AG09309 (cell line): ENCODE data around the gene PCDHB5.
A peak's percentile ranks its signal among the peaks of the same experiment; 100 is the strongest.
"Not testable (repeated sequence)": the region's sequence is repeated elsewhere in the genome, so short reads cannot be mapped to it uniquely, and the experiment has no call there.

ENCODE experiments used
- DNase-seq: peaks from one replicate; pipeline ENCODE4 v3.0.0-alpha.2; 2010; ENCODE audit warnings: low read depth
- H3K4me3 ChIP-seq: 2 replicates; pipeline ENCODE4 v1.5.1; 2011; ENCODE audit warnings: mild to moderate bottlenecking, low read depth, low read length, moderate library complexity; ENCODE audit not compliant: control insufficient read depth
- TF ChIP-seq, protein P1 (sequence below): IDR thresholded peaks from 2 replicates; pipeline ENCODE4 v1.5.1; 2011; ENCODE audit warnings: mild to moderate bottlenecking, low read depth, low read length, inconsistent platforms; ENCODE audit not compliant: insufficient read depth, control insufficient read depth; ENCODE audit errors: missing control alignments

PCDHB5 gene

DNA sequence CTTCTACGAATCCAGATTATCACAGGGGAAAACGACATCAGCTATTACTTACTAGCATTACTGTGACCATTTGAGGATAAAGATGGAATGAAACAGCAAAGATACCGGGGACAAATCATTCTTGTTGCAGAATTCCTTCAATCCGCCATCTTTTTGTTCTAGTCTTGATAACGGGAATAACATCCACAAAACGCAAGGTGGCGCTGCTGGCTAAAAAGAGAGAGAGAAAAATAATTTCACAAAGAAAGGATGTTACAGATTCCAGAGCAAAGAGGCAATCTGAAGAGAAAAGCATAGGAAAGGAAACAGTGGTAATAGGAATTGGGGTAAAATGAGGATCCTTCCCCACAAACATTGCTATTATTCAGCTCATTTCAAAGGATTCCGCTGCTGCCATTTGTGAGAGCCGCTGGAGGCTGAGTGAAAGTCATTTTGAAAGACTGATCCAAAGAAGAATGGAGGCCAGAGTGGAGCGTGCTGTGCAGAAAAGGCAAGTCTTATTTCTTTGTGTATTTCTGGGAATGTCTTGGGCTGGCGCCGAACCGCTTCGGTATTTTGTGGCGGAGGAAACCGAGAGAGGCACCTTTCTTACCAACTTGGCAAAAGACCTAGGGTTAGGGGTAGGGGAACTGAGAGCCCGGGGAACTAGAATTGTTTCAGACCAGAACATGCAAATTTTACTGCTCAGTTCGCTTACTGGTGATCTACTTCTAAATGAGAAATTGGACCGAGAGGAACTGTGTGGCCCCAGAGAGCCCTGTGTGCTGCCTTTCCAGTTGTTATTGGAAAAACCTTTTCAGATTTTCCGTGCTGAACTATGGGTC lies 37.6 kb downstream of the PCDHB5 start, which contains the start of gene PCDHB7:
Gene PCDHB7 (plus strand): TSS at position 264 of the 824 bp plus-strand sequence. CDS start 192 bp downstream, at position 456.
- TF ChIP-seq, protein P1, sequence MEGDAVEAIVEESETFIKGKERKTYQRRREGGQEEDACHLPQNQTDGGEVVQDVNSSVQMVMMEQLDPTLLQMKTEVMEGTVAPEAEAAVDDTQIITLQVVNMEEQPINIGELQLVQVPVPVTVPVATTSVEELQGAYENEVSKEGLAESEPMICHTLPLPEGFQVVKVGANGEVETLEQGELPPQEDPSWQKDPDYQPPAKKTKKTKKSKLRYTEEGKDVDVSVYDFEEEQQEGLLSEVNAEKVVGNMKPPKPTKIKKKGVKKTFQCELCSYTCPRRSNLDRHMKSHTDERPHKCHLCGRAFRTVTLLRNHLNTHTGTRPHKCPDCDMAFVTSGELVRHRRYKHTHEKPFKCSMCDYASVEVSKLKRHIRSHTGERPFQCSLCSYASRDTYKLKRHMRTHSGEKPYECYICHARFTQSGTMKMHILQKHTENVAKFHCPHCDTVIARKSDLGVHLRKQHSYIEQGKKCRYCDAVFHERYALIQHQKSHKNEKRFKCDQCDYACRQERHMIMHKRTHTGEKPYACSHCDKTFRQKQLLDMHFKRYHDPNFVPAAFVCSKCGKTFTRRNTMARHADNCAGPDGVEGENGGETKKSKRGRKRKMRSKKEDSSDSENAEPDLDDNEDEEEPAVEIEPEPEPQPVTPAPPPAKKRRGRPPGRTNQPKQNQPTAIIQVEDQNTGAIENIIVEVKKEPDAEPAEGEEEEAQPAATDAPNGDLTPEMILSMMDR: peak; percentile 67
- DNase-seq: no peak
- H3K4me3 ChIP-seq: no peak within 1 kb of the TSS

DNA sequence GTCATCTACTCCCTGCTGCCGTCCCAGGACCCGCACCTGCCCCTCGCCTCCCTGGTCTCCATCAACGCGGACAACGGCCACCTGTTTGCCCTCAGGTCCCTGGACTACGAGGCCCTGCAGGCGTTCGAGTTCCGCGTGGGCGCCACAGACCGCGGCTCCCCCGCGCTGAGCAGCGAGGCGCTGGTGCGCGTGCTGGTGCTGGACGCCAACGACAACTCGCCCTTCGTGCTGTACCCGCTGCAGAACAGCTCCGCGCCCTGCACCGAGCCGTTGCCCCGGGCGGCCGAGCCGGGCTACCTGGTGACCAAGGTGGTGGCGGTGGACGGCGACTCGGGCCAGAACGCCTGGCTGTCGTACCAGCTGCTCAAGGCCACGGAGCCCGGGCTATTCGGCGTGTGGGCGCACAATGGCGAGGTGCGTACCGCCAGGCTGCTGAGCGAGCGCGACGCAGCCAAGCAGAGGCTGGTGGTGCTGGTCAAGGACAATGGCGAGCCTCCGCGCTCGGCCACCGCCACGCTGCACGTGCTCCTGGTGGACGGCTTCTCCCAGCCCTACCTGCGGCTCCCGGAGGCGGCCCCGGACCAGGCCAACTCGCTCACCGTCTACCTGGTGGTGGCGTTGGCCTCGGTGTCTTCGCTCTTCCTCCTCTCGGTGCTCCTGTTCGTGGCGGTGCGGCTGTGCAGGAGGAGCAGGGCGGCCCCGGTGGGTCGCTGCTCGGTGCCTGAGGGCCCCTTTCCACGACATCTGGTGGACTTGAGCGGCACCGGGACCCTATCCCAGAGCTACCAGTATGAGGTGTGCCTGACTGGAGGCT lies 39.5 kb downstream of the PCDHB5 start:
- not testable (repeated sequence) for H3K4me3 ChIP-seq, DNase-seq

DNA sequence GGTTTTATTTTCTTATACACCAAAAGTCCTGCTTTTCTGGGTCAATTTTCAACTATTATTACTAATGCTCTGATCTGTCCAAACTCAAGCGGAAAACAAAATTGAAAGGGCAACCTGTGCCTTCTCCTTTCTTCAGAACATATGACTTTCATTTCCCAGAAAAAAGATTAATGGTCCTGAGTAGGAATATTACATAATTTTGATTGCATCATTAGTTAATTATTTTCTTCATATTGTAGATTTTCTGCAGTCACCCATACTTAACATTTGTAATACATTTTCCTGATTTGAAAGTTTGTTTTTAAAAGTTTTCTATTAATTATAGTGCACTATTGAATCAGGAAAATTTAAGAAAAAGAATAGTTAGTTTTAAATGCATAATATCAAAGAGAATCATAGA lies 40.9 kb downstream of the PCDHB5 start:
- no peak for DNase-seq
- H3K4me3 ChIP-seq: no peak overlapping the region
- TF ChIP-seq, protein P1: no peak

DNA sequence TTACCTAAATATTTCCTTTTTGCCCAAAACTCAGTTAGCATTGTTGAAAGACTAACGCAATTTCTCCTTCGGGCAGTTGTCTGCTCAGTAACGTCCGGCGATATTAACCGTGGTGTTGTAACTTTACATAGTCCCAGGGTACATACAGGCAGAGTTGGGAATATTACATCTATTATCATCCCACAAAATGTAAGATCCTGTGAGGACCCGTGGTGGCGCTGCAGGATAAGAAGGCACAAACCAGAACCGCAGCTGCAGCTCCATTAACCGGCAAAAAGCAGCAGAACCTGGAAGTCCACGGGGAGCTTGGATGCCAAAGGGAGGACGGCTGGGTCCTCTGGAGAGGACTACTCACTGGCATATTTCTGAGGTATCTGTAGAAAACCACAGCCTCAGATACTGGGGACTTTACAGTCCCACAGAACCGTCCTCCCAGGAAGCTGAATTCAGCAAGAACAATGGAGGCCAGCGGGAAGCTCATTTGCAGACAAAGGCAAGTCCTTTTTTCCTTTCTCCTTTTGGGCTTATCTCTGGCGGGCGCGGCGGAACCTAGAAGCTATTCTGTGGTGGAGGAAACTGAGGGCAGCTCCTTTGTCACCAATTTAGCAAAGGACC lies 42.7 kb downstream of the PCDHB5 start, which contains the start of gene PCDHB8:
Gene PCDHB8 (plus strand): TSS at position 214 of the 615 bp plus-strand sequence. CDS start 245 bp downstream, at position 459.
- TF ChIP-seq, protein P1: peak; percentile 35
- H3K4me3 ChIP-seq, DNase-seq: not testable (repeated sequence)

DNA sequence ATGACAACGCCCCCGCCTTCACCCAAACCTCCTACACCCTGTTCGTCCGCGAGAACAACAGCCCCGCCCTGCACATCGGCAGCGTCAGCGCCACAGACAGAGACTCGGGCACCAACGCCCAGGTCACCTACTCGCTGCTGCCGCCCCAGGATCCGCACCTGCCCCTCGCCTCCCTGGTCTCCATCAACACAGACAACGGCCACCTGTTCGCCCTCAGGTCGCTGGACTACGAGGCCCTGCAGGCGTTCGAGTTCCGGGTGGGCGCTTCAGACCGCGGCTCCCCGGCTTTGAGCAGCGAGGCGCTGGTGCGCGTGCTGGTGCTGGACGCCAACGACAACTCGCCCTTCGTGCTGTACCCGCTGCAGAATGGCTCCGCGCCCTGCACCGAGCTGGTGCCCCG lies 44.4 kb downstream of the PCDHB5 start:
- not testable (repeated sequence) for H3K4me3 ChIP-seq, DNase-seq

DNA sequence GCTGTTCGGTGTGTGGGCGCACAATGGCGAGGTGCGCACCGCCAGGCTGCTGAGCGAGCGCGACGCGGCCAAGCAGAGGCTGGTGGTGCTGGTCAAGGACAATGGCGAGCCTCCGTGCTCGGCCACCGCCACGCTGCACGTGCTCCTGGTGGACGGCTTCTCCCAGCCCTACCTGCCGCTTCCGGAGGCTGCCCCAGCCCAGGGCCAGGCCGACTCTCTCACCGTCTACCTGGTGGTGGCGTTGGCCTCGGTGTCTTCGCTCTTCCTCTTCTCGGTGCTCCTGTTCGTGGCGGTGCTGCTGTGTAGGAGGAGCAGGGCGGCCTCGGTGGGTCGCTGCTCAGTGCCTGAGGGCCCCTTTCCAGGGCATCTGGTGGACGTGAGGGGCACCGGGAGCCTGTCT lies 44.9 kb downstream of the PCDHB5 start:
- not testable (repeated sequence) for DNase-seq, H3K4me3 ChIP-seq

DNA sequence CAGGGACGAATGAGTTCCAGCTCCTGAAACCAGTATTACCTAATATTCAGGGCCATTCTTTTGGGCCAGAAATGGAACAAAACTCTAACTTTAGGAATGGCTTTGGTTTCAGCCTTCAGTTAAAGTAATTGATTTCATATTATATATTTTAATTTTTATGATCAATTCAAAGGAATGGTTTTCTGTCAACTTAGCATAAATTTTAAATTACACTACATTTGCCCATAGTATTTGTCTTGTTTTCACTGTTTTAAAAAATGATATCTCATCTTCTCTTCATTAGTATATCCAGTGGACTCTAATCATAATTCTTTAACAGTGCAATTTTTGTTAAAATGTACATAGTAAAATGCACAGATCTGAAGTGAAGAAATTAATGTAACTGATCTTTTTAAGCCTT lies 45.3 kb downstream of the PCDHB5 start:
- H3K4me3 ChIP-seq: no peak overlapping the region
- TF ChIP-seq, protein P1: no peak
- DNase-seq: no peak

DNA sequence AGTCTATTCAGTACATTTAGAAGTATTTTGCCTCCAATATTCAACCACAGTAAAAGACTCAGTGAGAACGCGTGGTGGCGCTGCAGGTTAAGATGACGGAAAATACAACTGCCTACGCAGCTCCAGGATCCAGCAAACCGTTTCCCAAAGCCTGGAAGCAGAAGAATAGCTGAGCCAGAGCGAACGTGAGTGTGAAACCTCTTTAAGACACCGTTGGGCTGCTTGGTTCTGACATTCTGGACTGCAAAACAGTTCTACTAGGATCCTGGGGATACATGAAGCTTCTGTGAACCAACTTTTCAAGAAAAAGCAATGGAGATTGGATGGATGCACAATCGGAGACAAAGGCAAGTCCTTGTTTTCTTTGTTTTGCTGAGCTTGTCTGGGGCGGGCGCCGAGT lies 47.2 kb downstream of the PCDHB5 start, which contains the start of gene PCDHB16:
Gene PCDHB16 (plus strand): TSS at position 140 of the 400 bp plus-strand sequence. CDS start 173 bp downstream, at position 313.
- TF ChIP-seq, protein P1: peak; percentile 61
- no peak for DNase-seq
- H3K4me3 ChIP-seq: peak within 1 kb of the TSS; percentile 34

DNA sequence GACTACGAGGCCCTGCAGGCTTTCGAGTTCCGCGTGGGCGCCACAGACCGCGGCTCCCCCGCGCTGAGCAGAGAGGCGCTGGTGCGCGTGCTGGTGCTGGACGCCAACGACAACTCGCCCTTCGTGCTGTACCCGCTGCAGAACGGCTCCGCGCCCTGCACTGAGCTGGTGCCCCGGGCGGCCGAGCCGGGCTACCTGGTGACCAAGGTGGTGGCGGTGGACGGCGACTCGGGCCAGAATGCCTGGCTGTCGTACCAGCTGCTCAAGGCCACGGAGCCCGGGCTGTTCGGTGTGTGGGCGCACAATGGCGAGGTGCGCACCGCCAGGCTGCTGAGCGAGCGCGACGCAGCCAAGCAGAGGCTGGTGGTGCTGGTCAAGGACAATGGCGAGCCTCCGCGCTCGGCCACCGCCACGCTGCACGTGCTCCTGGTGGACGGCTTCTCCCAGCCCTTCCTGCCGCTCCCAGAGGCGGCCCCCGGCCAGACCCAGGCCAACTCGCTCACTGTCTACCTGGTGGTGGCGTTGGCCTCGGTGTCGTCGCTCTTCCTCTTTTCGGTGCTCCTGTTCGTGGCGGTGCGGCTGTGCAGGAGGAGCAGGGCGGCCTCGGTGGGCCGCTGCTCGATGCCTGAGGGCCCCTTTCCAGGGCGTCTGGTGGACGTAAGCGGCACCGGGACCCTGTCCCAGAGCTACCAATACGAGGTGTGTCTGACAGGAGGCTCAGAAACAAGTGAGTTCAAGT lies 49.3 kb downstream of the PCDHB5 start:
- H3K4me3 ChIP-seq, DNase-seq: not testable (repeated sequence)
